HepG2 (cell line): ENCODE data around the gene ABHD6. TPM values are rescaled to one million over a fixed set of nuclear protein-coding genes. Genes with fewer than 3 reads are reported as not detected.

Experiments used
- BORCS8-MEF2B ChIP-seq: sonication (generic); formaldehyde crosslinking; IDR thresholded peaks from 2 replicates; pipeline ENCODE4 v1.8.0; 2022; ENCODE audit warnings: mild to moderate bottlenecking, missing genetic modification reagents
- CEBPB ChIP-seq: IDR thresholded peaks from 2 replicates; pipeline ENCODE4 v1.6.1; 2011; ENCODE audit warnings: low read depth, low read length, improper control_type of control experiment, borderline replicate concordance
- CENPT ChIP-seq: sonication (generic); formaldehyde crosslinking; IDR thresholded peaks from 2 replicates; pipeline ENCODE4 v1.8.0; 2022; ENCODE audit warnings: low read depth, mild to moderate bottlenecking, moderate library complexity, missing genetic modification reagents
- FOSL2 ChIP-seq: sonication (generic); formaldehyde crosslinking; IDR thresholded peaks from 2 replicates; pipeline ENCODE4 v1.4.0; 2020; ENCODE audit warnings: missing genetic modification reagents
- GATAD2A ChIP-seq: IDR thresholded peaks from 2 replicates; pipeline ENCODE4 v1.6.1; 2016
- HDAC2 ChIP-seq: sonication (generic); formaldehyde crosslinking; IDR thresholded peaks from 2 replicates; pipeline ENCODE4 v1.4.0; 2020; ENCODE audit warnings: missing genetic modification reagents
- HIC2 ChIP-seq: sonication (generic); formaldehyde crosslinking; IDR thresholded peaks from 2 replicates; pipeline ENCODE4 v1.9.0; 2022; ENCODE audit warnings: low read depth, missing genetic modification reagents
- HOXA3 ChIP-seq: sonication (generic); formaldehyde crosslinking; IDR thresholded peaks from 2 replicates; pipeline ENCODE4 v1.5.0; 2020; ENCODE audit warnings: missing genetic modification reagents
- JDP2 ChIP-seq: sonication (generic); formaldehyde crosslinking; IDR thresholded peaks from 2 replicates; pipeline ENCODE4 v1.8.1; 2022; ENCODE audit warnings: missing genetic modification reagents, borderline replicate concordance
- KDM5B ChIP-seq: sonication (generic); formaldehyde crosslinking; IDR thresholded peaks from 2 replicates; pipeline ENCODE4 v1.4.0; 2020; ENCODE audit warnings: missing genetic modification reagents, mild to moderate bottlenecking, borderline replicate concordance
- KLF16 ChIP-seq, 2 experiments: sonication (generic) in 1 of 2; formaldehyde crosslinking in 1 of 2; IDR thresholded peaks; 2 replicates each; pipeline versions ENCODE4 v1.6.1 to v1.8.0; 2016 to 2023; ENCODE audit warnings: missing genetic modification reagents in 2 of 2, missing compliant biosample characterization in 1 of 2
- KMT2A ChIP-seq: sonication (generic); formaldehyde crosslinking; IDR thresholded peaks from 2 replicates; pipeline ENCODE4 v1.4.0; 2020; ENCODE audit warnings: missing genetic modification reagents
- NFRKB ChIP-seq: fragments of 450-650 bp; IDR thresholded peaks from 2 replicates; pipeline ENCODE4 v1.6.1; 2017
- RXRA ChIP-seq: sonication (generic); formaldehyde crosslinking; IDR thresholded peaks from 2 replicates; pipeline ENCODE4 v1.5.1; 2020; ENCODE audit warnings: missing genetic modification reagents
- ZNF460 ChIP-seq: sonication (generic); formaldehyde crosslinking; IDR thresholded peaks from 2 replicates; pipeline ENCODE4 v1.5.1; 2020; ENCODE audit warnings: missing genetic modification reagents, mild to moderate bottlenecking, borderline replicate concordance
- ZNF644 ChIP-seq: IDR thresholded peaks from 2 replicates; pipeline ENCODE4 v1.6.1; 2016; ENCODE audit warnings: low read depth
- ZNF776 ChIP-seq: sonication (generic); formaldehyde crosslinking; IDR thresholded peaks from 2 replicates; pipeline ENCODE4 v1.4.0; 2020; ENCODE audit warnings: mild to moderate bottlenecking, missing genetic modification reagents
- polyA plus RNA-seq, 8 experiments: library from polyadenylated mRNA; depleted of rRNA in 3 of 8; stranded (reverse) in 7 of 8; unstranded in 1 of 8; fragments of >200 nt; fragmentation: Illumina TruSeq in 4 of 8; extraction: Trizol in 4 of 8; gene quantifications; 2 replicates each; pipeline versions ENCODE4 v1.2.1 to v1.2.3, GENCODE V29; 2011 to 2016; ENCODE audit warnings: low read depth in 4 of 8, missing spikeins in 1 of 8, mixed read lengths in 1 of 8; ENCODE audit not compliant: insufficient read depth in 1 of 8
- total RNA-seq, 5 experiments: library from RNA; depleted of rRNA; stranded (reverse); fragments of >200 nt; fragmentation: Illumina TruSeq; extraction: Trizol; gene quantifications; 2 replicates each; pipeline ENCODE4 v1.2.3, GENCODE V29; 2016; ENCODE audit warnings: low read depth in 1 of 5
- TF ChIP-seq, protein P1 (sequence below): sonication (generic); formaldehyde crosslinking; IDR thresholded peaks from 2 replicates; pipeline ENCODE4 v1.5.0; 2020; ENCODE audit warnings: missing genetic modification reagents
- TF ChIP-seq, protein P2 (sequence below): sonication (generic); formaldehyde crosslinking; IDR thresholded peaks from 2 replicates; pipeline ENCODE4 v1.4.0; 2020; ENCODE audit warnings: missing genetic modification reagents, borderline replicate concordance
- TF ChIP-seq, protein P3 (sequence below): sonication (generic); formaldehyde crosslinking; IDR thresholded peaks from 2 replicates; pipeline ENCODE4 v1.4.0; 2020; ENCODE audit warnings: missing genetic modification reagents, mild to moderate bottlenecking, borderline replicate concordance
- TF ChIP-seq, protein P4 (sequence below): sonication (generic); formaldehyde crosslinking; IDR thresholded peaks from 2 replicates; pipeline ENCODE4 v1.8.0; 2022; ENCODE audit warnings: missing genetic modification reagents, low read depth, mild to moderate bottlenecking, borderline replicate concordance

Gene ABHD6
- total and polyA plus RNA-seq, 2 of the 13 experiments (the other 11 are each of a cell fraction or from before 2014, with no cell fraction given), result 9.0 to 17.2 TPM

- no peak for TF ChIP-seq ZNF644 (CRISPR knock-in tag)
- TF ChIP-seq HIC2 (CRISPR knock-in tag), result no peak
- TF ChIP-seq, protein P1, sequence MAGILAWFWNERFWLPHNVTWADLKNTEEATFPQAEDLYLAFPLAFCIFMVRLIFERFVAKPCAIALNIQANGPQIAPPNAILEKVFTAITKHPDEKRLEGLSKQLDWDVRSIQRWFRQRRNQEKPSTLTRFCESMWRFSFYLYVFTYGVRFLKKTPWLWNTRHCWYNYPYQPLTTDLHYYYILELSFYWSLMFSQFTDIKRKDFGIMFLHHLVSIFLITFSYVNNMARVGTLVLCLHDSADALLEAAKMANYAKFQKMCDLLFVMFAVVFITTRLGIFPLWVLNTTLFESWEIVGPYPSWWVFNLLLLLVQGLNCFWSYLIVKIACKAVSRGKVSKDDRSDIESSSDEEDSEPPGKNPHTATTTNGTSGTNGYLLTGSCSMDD (CRISPR knock-in tag), result no peak
- no peak for TF ChIP-seq JDP2
- no peak for TF ChIP-seq RXRA
- peak; percentile 28; the same call in 1 of the 2 replicates for TF ChIP-seq HDAC2 (CRISPR knock-in tag)
- TF ChIP-seq, protein P2, sequence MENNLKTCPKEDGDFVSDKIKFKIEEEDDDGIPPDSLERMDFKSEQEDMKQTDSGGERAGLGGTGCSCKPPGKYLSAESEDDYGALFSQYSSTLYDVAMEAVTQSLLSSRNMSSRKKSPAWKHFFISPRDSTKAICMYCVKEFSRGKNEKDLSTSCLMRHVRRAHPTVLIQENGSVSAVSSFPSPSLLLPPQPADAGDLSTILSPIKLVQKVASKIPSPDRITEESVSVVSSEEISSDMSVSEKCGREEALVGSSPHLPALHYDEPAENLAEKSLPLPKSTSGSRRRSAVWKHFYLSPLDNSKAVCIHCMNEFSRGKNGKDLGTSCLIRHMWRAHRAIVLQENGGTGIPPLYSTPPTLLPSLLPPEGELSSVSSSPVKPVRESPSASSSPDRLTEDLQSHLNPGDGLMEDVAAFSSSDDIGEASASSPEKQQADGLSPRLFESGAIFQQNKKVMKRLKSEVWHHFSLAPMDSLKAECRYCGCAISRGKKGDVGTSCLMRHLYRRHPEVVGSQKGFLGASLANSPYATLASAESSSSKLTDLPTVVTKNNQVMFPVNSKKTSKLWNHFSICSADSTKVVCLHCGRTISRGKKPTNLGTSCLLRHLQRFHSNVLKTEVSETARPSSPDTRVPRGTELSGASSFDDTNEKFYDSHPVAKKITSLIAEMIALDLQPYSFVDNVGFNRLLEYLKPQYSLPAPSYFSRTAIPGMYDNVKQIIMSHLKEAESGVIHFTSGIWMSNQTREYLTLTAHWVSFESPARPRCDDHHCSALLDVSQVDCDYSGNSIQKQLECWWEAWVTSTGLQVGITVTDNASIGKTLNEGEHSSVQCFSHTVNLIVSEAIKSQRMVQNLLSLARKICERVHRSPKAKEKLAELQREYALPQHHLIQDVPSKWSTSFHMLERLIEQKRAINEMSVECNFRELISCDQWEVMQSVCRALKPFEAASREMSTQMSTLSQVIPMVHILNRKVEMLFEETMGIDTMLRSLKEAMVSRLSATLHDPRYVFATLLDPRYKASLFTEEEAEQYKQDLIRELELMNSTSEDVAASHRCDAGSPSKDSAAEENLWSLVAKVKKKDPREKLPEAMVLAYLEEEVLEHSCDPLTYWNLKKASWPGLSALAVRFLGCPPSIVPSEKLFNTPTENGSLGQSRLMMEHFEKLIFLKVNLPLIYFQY, result no peak
- TF ChIP-seq HOXA3 (CRISPR knock-in tag), result peak; percentile 51; the same call in 1 of the 2 replicates
- TF ChIP-seq BORCS8-MEF2B, result no peak
- TF ChIP-seq KLF16 (CRISPR knock-in tag; IDR thresholded peaks at IDR 0.05), result no peak
- no peak for TF ChIP-seq NFRKB
- TF ChIP-seq KMT2A, result no peak
- TF ChIP-seq, protein P3, sequence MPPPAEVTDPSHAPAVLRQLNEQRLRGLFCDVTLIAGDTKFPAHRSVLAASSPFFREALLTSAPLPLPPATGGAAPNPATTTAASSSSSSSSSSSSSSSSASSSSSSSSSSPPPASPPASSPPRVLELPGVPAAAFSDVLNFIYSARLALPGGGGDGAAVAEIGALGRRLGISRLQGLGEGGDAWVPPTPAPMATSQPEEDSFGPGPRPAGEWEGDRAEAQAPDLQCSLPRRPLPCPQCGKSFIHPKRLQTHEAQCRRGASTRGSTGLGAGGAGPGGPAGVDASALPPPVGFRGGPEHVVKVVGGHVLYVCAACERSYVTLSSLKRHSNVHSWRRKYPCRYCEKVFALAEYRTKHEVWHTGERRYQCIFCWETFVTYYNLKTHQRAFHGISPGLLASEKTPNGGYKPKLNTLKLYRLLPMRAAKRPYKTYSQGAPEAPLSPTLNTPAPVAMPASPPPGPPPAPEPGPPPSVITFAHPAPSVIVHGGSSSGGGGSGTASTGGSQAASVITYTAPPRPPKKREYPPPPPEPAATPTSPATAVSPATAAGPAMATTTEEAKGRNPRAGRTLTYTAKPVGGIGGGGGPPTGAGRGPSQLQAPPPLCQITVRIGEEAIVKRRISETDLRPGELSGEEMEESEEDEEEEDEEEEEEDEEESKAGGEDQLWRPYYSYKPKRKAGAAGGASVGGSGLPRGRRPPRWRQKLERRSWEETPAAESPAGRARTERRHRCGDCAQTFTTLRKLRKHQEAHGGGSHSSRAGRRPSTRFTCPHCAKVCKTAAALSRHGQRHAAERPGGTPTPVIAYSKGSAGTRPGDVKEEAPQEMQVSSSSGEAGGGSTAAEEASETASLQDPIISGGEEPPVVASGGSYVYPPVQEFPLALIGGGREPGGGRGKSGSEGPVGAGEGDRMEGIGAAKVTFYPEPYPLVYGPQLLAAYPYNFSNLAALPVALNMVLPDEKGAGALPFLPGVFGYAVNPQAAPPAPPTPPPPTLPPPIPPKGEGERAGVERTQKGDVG, result no peak
- peak; percentile 47; the same call in 1 of the 2 replicates for TF ChIP-seq GATAD2A (CRISPR knock-in tag)
- no peak for TF ChIP-seq FOSL2 (CRISPR knock-in tag)
- TF ChIP-seq CEBPB, result no peak
- TF ChIP-seq KDM5B (CRISPR knock-in tag), result no peak
- TF ChIP-seq ZNF460 (CRISPR knock-in tag), result no peak
- TF ChIP-seq, protein P4, sequence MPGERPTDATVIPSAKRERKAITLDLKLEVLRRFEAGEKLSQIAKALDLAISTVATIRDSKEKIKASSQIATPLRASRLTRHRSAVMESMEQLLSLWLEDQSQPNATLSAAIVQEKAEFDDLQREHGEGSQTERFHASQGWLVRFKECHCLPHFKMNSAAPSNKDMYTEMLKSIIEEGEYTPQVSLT (CRISPR knock-in tag), result no peak
- no peak for TF ChIP-seq ZNF776
- no peak for TF ChIP-seq CENPT
Measured at GRCh38 chr3:58205981-58206380, 31.6 kb upstream of the ABHD6 start (continued).
